ENCODE measurements around the gene NFRKB.
A peak's percentile ranks its signal among the peaks of the same experiment; 100 is the strongest.
"Not testable (repeated sequence)": the region's sequence is repeated elsewhere in the genome, so short reads cannot be mapped to it uniquely, and the experiment has no call there.

The NFRKB gene

GRCh38 chr11:129871914-129872313, 23.5 kb downstream of the NFRKB start:
- Histone ChIP-seq H3K27me3 (ENCODE audit: low read depth) (no peaks in the 10 kb centered on the region), H3K4me1 (no peaks in the 10 kb centered on the region), H3K4me3 (no peak overlapping the region), H3K36me3 (replicated peaks) (peaks cover 91% of the 10 kb centered on the region), H3K9me3 (no peaks in the 10 kb centered on the region)
- in situ Hi-C loops (cut with MboI; ENCODE audit: low sequenced_read_pairs): no loop called here
- DNase-seq (ENCODE audit: low spot score in 2 of 2): no peak

- DNase-seq (ENCODE audit: low spot score in 2 of 2); H3K4me1 ChIP-seq; H3K4me3 ChIP-seq; H3K27me3 ChIP-seq (ENCODE audit: low read depth); in situ Hi-C loops (cut with MboI; ENCODE audit: low sequenced_read_pairs); H3K9me3 ChIP-seq: not testable (repeated sequence)
- H3K36me3 ChIP-seq (replicated peaks): peaks cover 94% of the 10 kb centered on the region
Observed at GRCh38 chr11:129868626-129869025, 26.8 kb downstream of the NFRKB start.

GRCh38 chr11:129866311-129866710, 29.1 kb downstream of the NFRKB start:
- Histone ChIP-seq H3K4me1 (peaks cover 10% of the 10 kb centered on the region), H3K4me3 (no peak overlapping the region), H3K36me3 (replicated peaks) (peaks cover 85% of the 10 kb centered on the region), H3K27me3 (ENCODE audit: low read depth) (no peaks in the 10 kb centered on the region), H3K9me3 (no peaks in the 10 kb centered on the region)
- in situ Hi-C loops (cut with MboI; ENCODE audit: low sequenced_read_pairs): no loop called here
- no peak for DNase-seq (ENCODE audit: low spot score in 2 of 2)

GRCh38 chr11:129865701-129866100, 29.7 kb downstream of the NFRKB start:
- H3K9me3 ChIP-seq: no peaks in the 10 kb centered on the region
- in situ Hi-C loops (cut with MboI; ENCODE audit: low sequenced_read_pairs): no loop called here
- H3K4me1 ChIP-seq: peaks cover 16% of the 10 kb centered on the region
- no peak overlapping the region for H3K4me3 ChIP-seq
- no peaks in the 10 kb centered on the region for H3K27me3 ChIP-seq (ENCODE audit: low read depth)
- DNase-seq (ENCODE audit: low spot score in 2 of 2): no peak
- H3K36me3 ChIP-seq (replicated peaks): peaks cover 85% of the 10 kb centered on the region

GRCh38 chr11:129864811-129865210, 30.6 kb downstream of the NFRKB start:
- H3K9me3 ChIP-seq: no peaks in the 10 kb centered on the region
- H3K4me1 ChIP-seq: peaks cover 18% of the 10 kb centered on the region
- DNase-seq (ENCODE audit: low spot score in 2 of 2): no peak
- H3K27me3 ChIP-seq (ENCODE audit: low read depth): no peaks in the 10 kb centered on the region
- H3K36me3 ChIP-seq (replicated peaks): peaks cover 87% of the 10 kb centered on the region
- H3K4me3 ChIP-seq: no peak overlapping the region
- in situ Hi-C loops (cut with MboI; ENCODE audit: low sequenced_read_pairs): no loop called here

- in situ Hi-C loops (cut with MboI; ENCODE audit: low sequenced_read_pairs): no loop called here
- peaks cover 18% of the 10 kb centered on the region for H3K4me1 ChIP-seq
- no peaks in the 10 kb centered on the region for H3K9me3 ChIP-seq
- H3K36me3 ChIP-seq (replicated peaks): peaks cover 73% of the 10 kb centered on the region
- H3K4me3 ChIP-seq: no peak overlapping the region; the same call in 1 of the 2 replicates
- no peaks in the 10 kb centered on the region for H3K27me3 ChIP-seq (ENCODE audit: low read depth)
- peak; percentile 88 to 92 for DNase-seq (ENCODE audit: low spot score in 2 of 2)
Observed at GRCh38 chr11:129861702-129862522, 33.5 kb downstream of the NFRKB start.

GRCh38 chr11:129856036-129856435, 39.3 kb downstream of the NFRKB start:
- Histone ChIP-seq H3K36me3 (replicated peaks) (peaks cover 24% of the 10 kb centered on the region), H3K27me3 (ENCODE audit: low read depth) (no peaks in the 10 kb centered on the region), H3K4me3 (no peak overlapping the region), H3K4me1 (peaks cover 5% of the 10 kb centered on the region), H3K9me3 (no peaks in the 10 kb centered on the region)
- in situ Hi-C loops (cut with MboI; ENCODE audit: low sequenced_read_pairs): no loop called here
- DNase-seq (ENCODE audit: low spot score in 2 of 2): no peak

GRCh38 chr11:129855086-129855485, 40.3 kb downstream of the NFRKB start:
- in situ Hi-C loops (cut with MboI; ENCODE audit: low sequenced_read_pairs): no loop called here
- Histone ChIP-seq H3K9me3 (no peaks in the 10 kb centered on the region), H3K4me3 (no peak overlapping the region), H3K4me1 (no peaks in the 10 kb centered on the region), H3K27me3 (ENCODE audit: low read depth) (no peaks in the 10 kb centered on the region), H3K36me3 (replicated peaks) (peaks cover 15% of the 10 kb centered on the region)
- no peak for DNase-seq (ENCODE audit: low spot score in 2 of 2)

GRCh38 chr11:129854232-129854805, 41.1 kb downstream of the NFRKB start:
- in situ Hi-C loops (cut with MboI; ENCODE audit: low sequenced_read_pairs): no loop called here
- Histone ChIP-seq H3K4me1 (no peaks in the 10 kb centered on the region), H3K27me3 (ENCODE audit: low read depth) (no peaks in the 10 kb centered on the region), H3K36me3 (replicated peaks) (peaks cover 7% of the 10 kb centered on the region), H3K9me3 (no peaks in the 10 kb centered on the region), H3K4me3 (no peak overlapping the region)
- DNase-seq (ENCODE audit: low spot score in 2 of 2): no peak

GRCh38 chr11:129853518-129854231, 41.7 kb downstream of the NFRKB start:
- in situ Hi-C loops (cut with MboI; ENCODE audit: low sequenced_read_pairs): no loop called here

GRCh38 chr11:129852125-129852740, 43.1 kb downstream of the NFRKB start:
- no peaks in the 10 kb centered on the region for H3K27me3 ChIP-seq (ENCODE audit: low read depth)

More at GRCh38 chr11:129853518-129854231, 41.7 kb downstream of the NFRKB start:
- Histone ChIP-seq H3K27me3 (ENCODE audit: low read depth) (no peaks in the 10 kb centered on the region), H3K4me3 (no peak overlapping the region), H3K9me3 (no peaks in the 10 kb centered on the region), H3K36me3 (replicated peaks) (peaks cover 3% of the 10 kb centered on the region), H3K4me1 (no peaks in the 10 kb centered on the region)
- DNase-seq (ENCODE audit: low spot score in 2 of 2): no peak

GRCh38 chr11:129849447-129850130, 45.8 kb downstream of the NFRKB start:
- no peak for DNase-seq (ENCODE audit: low spot score in 2 of 2)
- Histone ChIP-seq H3K36me3 (replicated peaks) (no peaks in the 10 kb centered on the region), H3K4me3 (no peak overlapping the region), H3K9me3 (no peaks in the 10 kb centered on the region), H3K4me1 (peaks cover 6% of the 10 kb centered on the region), H3K27me3 (ENCODE audit: low read depth) (no peaks in the 10 kb centered on the region)
- in situ Hi-C loops (cut with MboI; ENCODE audit: low sequenced_read_pairs): no loop called here

More at GRCh38 chr11:129852125-129852740, 43.1 kb downstream of the NFRKB start:
- in situ Hi-C loops (cut with MboI; ENCODE audit: low sequenced_read_pairs): no loop called here
- no peaks in the 10 kb centered on the region for H3K4me1 ChIP-seq
- no peak overlapping the region for H3K4me3 ChIP-seq
- H3K9me3 ChIP-seq: no peaks in the 10 kb centered on the region
- H3K36me3 ChIP-seq (replicated peaks): no peaks in the 10 kb centered on the region
- no peak for DNase-seq (ENCODE audit: low spot score in 2 of 2)

GRCh38 chr11:129847361-129847760, 48.0 kb downstream of the NFRKB start:
- in situ Hi-C loops (cut with MboI; ENCODE audit: low sequenced_read_pairs); H3K4me3 ChIP-seq; H3K27me3 ChIP-seq (ENCODE audit: low read depth); H3K36me3 ChIP-seq (replicated peaks); DNase-seq (ENCODE audit: low spot score in 2 of 2); H3K4me1 ChIP-seq; H3K9me3 ChIP-seq: not testable (repeated sequence)
